ENCODE data around the gene SENP8. TPM values are rescaled to one million over a fixed set of nuclear protein-coding genes. Genes with fewer than 3 reads are reported as not detected.

The SENP8 gene
- total and polyA plus RNA-seq, 2 experiments from 2014 or later = 1.5 to 2.0 TPM

GRCh38 chr15:72160696-72161245, 42.6 kb downstream of the SENP8 start:
- WGBS (ENCODE audit: low lambda C conversion rate, missing lambda C conversion rate) = 95% methylated on average over 5 of the region's 5 CpGs
- no peak overlapping the region for H3K4me3 ChIP-seq

DNA sequence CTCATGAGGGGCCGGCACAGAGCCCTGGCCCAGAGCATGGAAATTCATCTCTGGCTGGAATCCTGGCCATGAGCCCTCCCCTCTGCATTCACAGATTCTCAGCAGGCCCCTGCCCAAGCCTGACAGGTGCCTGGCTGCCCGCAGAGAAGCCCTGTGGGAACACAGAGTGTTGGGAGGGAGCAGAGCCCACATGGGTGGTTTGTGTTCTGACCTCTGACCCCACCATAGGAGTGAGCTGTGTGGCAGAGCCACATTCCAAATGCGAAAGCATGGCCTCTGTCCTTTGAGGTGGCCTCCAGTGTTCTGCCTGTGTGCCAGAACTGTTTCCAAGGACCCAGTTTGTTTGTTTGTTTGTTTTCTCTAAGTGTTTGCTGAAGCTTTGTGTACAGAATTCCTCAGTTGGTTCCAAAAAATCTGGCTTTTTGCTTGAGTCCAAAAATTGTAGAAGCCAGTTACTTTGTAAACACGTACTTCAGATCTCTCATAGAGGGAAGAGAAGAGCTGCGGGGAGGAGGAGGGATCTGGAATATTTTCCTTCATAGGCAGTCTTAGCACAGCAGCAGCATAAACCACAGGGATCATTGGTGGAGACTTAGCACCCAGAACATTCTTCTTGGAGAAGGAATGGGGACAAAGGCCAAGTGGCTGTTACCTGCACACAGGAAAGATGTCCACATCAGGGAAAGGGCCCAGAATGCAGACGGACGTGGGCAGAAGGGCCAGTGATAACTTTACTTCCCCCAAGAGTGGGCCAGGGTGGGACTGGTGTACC, 43.3 kb downstream of the SENP8 start:
- WGBS (ENCODE audit: low lambda C conversion rate, missing lambda C conversion rate) = 82% methylated on average over 7 of the region's 7 CpGs
- no peak overlapping the region for H2AFZ ChIP-seq
- no peaks in the 10 kb centered on the region for H3K9me2 ChIP-seq (replicated peaks; ENCODE audit: insufficient read depth)
- H3K27ac ChIP-seq = no peak overlapping the region
- no peak overlapping the region for H3K4me2 ChIP-seq
- H3K27me3 ChIP-seq = no peaks in the 10 kb centered on the region
- H3K4me3 ChIP-seq = no peak overlapping the region
- H3K79me2 ChIP-seq = no peaks in the 10 kb centered on the region
- H3K36me3 ChIP-seq (replicated peaks; ENCODE audit: insufficient read depth, low read depth) = no peaks in the 10 kb centered on the region
- DNase-seq (ENCODE audit: low spot score) = no peak
- H4K20me1 ChIP-seq (ENCODE audit: insufficient read depth, poor library complexity, severe bottlenecking) = no peaks in the 10 kb centered on the region
- TF ChIP-seq EZH2phosphoT487 (IDR thresholded peaks at IDR 0.05; ENCODE audit: low read depth, severe bottlenecking, unreplicated experiment) (no peak), EZH2 (IDR thresholded peaks at IDR 0.05; ENCODE audit: borderline replicate concordance) (no peak)
- TF ChIP-seq, protein P1, sequence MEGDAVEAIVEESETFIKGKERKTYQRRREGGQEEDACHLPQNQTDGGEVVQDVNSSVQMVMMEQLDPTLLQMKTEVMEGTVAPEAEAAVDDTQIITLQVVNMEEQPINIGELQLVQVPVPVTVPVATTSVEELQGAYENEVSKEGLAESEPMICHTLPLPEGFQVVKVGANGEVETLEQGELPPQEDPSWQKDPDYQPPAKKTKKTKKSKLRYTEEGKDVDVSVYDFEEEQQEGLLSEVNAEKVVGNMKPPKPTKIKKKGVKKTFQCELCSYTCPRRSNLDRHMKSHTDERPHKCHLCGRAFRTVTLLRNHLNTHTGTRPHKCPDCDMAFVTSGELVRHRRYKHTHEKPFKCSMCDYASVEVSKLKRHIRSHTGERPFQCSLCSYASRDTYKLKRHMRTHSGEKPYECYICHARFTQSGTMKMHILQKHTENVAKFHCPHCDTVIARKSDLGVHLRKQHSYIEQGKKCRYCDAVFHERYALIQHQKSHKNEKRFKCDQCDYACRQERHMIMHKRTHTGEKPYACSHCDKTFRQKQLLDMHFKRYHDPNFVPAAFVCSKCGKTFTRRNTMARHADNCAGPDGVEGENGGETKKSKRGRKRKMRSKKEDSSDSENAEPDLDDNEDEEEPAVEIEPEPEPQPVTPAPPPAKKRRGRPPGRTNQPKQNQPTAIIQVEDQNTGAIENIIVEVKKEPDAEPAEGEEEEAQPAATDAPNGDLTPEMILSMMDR (IDR thresholded peaks at IDR 0.05; ENCODE audit: poor library complexity) = no peak
- no peaks in the 10 kb centered on the region for H3K9me3 ChIP-seq (ENCODE audit: low read depth)
- no peaks in the 10 kb centered on the region for H3K4me1 ChIP-seq (ENCODE audit: insufficient read depth)

More at GRCh38 chr15:72160696-72161245, 42.6 kb downstream of the SENP8 start:
- H3K9me3 ChIP-seq (ENCODE audit: low read depth) = no peaks in the 10 kb centered on the region
- H3K4me1 ChIP-seq (ENCODE audit: insufficient read depth) = no peaks in the 10 kb centered on the region
- H3K27me3 ChIP-seq = no peaks in the 10 kb centered on the region
- no peaks in the 10 kb centered on the region for H4K20me1 ChIP-seq (ENCODE audit: insufficient read depth, poor library complexity, severe bottlenecking)
- DNase-seq (ENCODE audit: low spot score) = no peak
- no peak overlapping the region for H3K4me2 ChIP-seq
- H2AFZ ChIP-seq = no peak overlapping the region
- H3K79me2 ChIP-seq = no peaks in the 10 kb centered on the region
- no peaks in the 10 kb centered on the region for H3K9me2 ChIP-seq (replicated peaks; ENCODE audit: insufficient read depth)
- H3K27ac ChIP-seq = no peak overlapping the region
- TF ChIP-seq, protein P1 (IDR thresholded peaks at IDR 0.05; ENCODE audit: poor library complexity) = no peak
- TF ChIP-seq EZH2 (IDR thresholded peaks at IDR 0.05; ENCODE audit: borderline replicate concordance) (no peak), EZH2phosphoT487 (IDR thresholded peaks at IDR 0.05; ENCODE audit: low read depth, severe bottlenecking, unreplicated experiment) (no peak)
- H3K36me3 ChIP-seq (replicated peaks; ENCODE audit: insufficient read depth, low read depth) = no peaks in the 10 kb centered on the region

DNA sequence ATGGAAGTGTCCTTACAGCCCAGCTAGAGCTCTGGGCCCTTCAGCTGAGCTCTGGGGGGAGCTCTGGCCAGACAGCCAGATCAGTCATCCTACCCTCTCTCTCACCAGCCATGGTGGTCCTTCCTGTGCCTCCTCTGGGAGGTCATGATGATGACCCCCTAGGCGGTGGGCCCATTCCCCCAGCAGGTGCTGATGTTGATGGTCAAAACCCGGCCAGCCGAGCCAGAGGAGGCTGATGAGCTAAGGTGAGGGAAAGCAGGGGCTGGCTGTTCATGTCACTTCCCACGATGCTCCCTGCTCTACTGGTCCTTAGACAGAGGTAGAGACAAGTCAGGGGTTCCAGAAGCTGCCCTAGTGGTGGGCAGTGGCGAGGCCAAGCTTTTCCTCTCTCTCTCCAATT, 44.4 kb downstream of the SENP8 start:
- H3K79me2 ChIP-seq = no peaks in the 10 kb centered on the region
- H3K4me1 ChIP-seq (ENCODE audit: insufficient read depth) = peaks cover 2% of the 10 kb centered on the region
- WGBS (ENCODE audit: low lambda C conversion rate, missing lambda C conversion rate) = 97% methylated on average over 5 of the region's 5 CpGs
- no peaks in the 10 kb centered on the region for H3K9me3 ChIP-seq (ENCODE audit: low read depth)
- H3K4me2 ChIP-seq = no peak overlapping the region
- H3K9me2 ChIP-seq (replicated peaks; ENCODE audit: insufficient read depth) = no peaks in the 10 kb centered on the region
- TF ChIP-seq EZH2 (IDR thresholded peaks at IDR 0.05; ENCODE audit: borderline replicate concordance) = no peak
- TF ChIP-seq, protein P1 (IDR thresholded peaks at IDR 0.05; ENCODE audit: poor library complexity) = no peak
- TF ChIP-seq EZH2phosphoT487 (IDR thresholded peaks at IDR 0.05; ENCODE audit: low read depth, severe bottlenecking, unreplicated experiment) = no peak
- DNase-seq (ENCODE audit: low spot score) = no peak
- no peak overlapping the region for H2AFZ ChIP-seq
- H4K20me1 ChIP-seq (ENCODE audit: insufficient read depth, poor library complexity, severe bottlenecking) = no peaks in the 10 kb centered on the region
- no peaks in the 10 kb centered on the region for H3K27me3 ChIP-seq
- H3K27ac ChIP-seq = no peak overlapping the region
- no peaks in the 10 kb centered on the region for H3K36me3 ChIP-seq (replicated peaks; ENCODE audit: insufficient read depth, low read depth)
- H3K4me3 ChIP-seq = no peak overlapping the region

Data from hepatocyte (in vitro differentiated cells).